Natural killer cell (primary cell): ENCODE results near the gene CLASP1. TPM values are rescaled to one million over a fixed set of nuclear protein-coding genes. Genes with fewer than 3 reads are reported as not detected.

Source experiments
- ATAC-seq, 3 donors: fragments of 150-1000 bp in 2 of 3; fragments of 200-7000 bp in 1 of 3; cut with Tn5 transposase; 1 replicate in 1 of 3; 2 replicates in 2 of 3; pipeline ENCODE4 v1.10.0; 2021; ENCODE audit warnings: mild to moderate bottlenecking in 2 of 3, moderate library complexity in 2 of 3
- DNase-seq, 2 donors: peaks; one replicate each; pipeline versions ENCODE4 v3.0.0 to v3.0.0-alpha.2; 2013 to 2021; ENCODE audit warnings: mixed read lengths in 1 of 2
- H3K27ac ChIP-seq: one replicate; pipeline ENCODE4 v1.5.1; 2013; ENCODE audit warnings: mild to moderate bottlenecking, low read length
- H3K27me3 ChIP-seq: one replicate; pipeline ENCODE4 v1.6.1; 2013; ENCODE audit warnings: low read length; ENCODE audit not compliant: control insufficient read depth, insufficient read depth
- H3K36me3 ChIP-seq: one replicate; pipeline ENCODE4 v1.6.1; 2013; ENCODE audit warnings: low read length; ENCODE audit not compliant: control insufficient read depth, insufficient read depth
- H3K4me1 ChIP-seq: one replicate; pipeline ENCODE4 v1.6.1; 2013; ENCODE audit warnings: low read length; ENCODE audit not compliant: control insufficient read depth, insufficient read depth
- H3K4me3 ChIP-seq: one replicate; pipeline ENCODE4 v1.5.1; 2013; ENCODE audit warnings: low read length
- H3K9me3 ChIP-seq: one replicate; pipeline ENCODE4 v1.6.1; 2013; ENCODE audit warnings: low read length; ENCODE audit not compliant: control insufficient read depth, insufficient read depth
- H3K27ac Mint-ChIP-seq, 2 donors: one replicate each; pipeline ENCODE4 v1.8.0; 2022; ENCODE audit warnings: mild to moderate bottlenecking in 2 of 2, mixed read lengths in 2 of 2, moderate library complexity in 1 of 2
- H3K27me3 Mint-ChIP-seq, 2 donors: one replicate each; pipeline ENCODE4 v1.8.0; 2022; ENCODE audit warnings: low read depth in 2 of 2, mixed read lengths in 2 of 2
- H3K36me3 Mint-ChIP-seq: one replicate; pipeline ENCODE4 v1.8.0; 2022; ENCODE audit warnings: mixed read lengths
- H3K4me1 Mint-ChIP-seq, 2 donors: one replicate each; pipeline ENCODE4 v1.8.0; 2022; ENCODE audit warnings: mixed read lengths in 2 of 2
- H3K4me3 Mint-ChIP-seq: one replicate; pipeline ENCODE4 v1.8.0; 2022; ENCODE audit warnings: mild to moderate bottlenecking, moderate library complexity, mixed read lengths
- H3K9me3 Mint-ChIP-seq, 2 donors: one replicate each; pipeline ENCODE4 v1.8.0; 2022; ENCODE audit warnings: mixed read lengths in 2 of 2
- WGBS: methylation state at CpG from one replicate; pipeline ENCODE4 v1.1.7; 2013; ENCODE audit warnings: missing lambda C conversion rate; ENCODE audit not compliant: insufficient coverage; 5-methylcytosine and 5-hydroxymethylcytosine counted together
- intact Hi-C: fragments of 100-400 bp; cut with micrococcal nuclease; formaldehyde crosslinking; loops from one replicate; pipeline ENCODE4 v1.14.2; 2022
- total RNA-seq, 4 donors: library from RNA; stranded (reverse); fragments of 120-200 nt in 1 of 4; gene quantifications; one replicate each; pipeline versions ENCODE4 v1.2.3 to v1.2.4, GENCODE V29; 2013 to 2022
- TF ChIP-seq, protein P1 (sequence below): fragments of 200-600 bp; IDR thresholded peaks from one replicate; pipeline ENCODE4 v1.8.0; 2022; ENCODE audit warnings: antibody characterized with exemption

CLASP1 gene
- total RNA-seq, 3 donors from 2014 or later (not counting 1 experiment from before 2014, with no cell fraction given) = 125 to 142 (median 127) TPM

DNA sequence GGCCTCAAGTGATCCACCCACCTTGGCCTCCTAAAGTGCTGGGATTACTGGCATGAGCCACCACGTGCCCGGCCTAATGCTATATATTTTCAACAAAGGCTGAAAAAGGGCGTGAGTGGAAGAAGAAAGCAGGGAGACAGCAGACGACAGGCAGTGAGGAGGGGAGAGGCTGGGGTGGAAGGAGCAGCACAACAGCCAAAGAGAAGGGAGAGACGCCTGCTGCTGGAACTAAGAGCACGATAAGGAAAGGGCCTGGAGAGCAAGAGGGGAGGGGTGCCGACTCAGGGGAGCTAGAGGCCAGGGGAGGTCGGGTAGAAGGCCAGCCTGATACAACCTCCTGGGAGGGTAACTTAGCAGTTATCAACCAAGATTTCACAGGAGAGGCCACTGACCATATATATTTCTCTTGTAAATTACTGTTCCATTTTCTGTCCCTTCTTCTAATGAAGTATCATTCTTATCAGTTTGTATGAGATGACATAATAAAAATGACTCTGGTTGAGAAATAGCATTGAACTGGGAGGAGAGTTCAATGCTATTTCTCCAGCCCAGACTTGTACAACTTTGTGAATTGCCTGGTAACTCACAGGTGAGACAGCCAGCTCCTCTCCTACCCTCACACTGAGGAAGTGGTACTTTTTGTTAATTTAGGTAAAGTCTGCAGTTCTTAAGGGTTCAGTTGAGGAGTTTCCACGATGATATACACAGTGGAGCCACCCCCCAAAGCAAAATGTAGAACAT is 124.4 kb downstream of the CLASP1 start:
- 92% methylated on average over 9 of the region's 9 CpGs for WGBS
- H3K27me3 Mint-ChIP-seq = no peaks in the 10 kb centered on the region
- peak overlapping the region in 1 of 2 donors; percentile 48 for H3K27ac Mint-ChIP-seq

DNA sequence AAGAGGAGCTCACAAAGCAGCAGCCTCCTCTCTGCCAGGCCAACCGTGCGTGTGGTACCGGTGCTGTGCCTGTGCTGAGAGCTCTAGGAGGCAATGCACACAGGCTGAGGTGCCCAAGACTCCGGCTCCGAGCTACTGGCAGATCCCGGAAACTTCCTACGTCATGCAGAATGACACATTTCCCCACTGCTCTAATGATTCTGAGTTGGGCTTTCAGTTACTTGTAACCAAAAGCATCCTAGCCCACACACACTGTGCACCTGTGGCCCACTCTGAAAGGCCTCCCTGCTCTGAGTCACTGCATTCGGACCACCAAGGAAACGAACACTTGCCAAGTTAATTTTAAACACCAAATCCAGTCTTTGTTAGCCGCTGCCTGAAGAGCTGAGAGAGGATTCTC is 127.9 kb downstream of the CLASP1 start:
- Mint-ChIP-seq H3K9me3 (no peaks in the 10 kb centered on the region), H3K36me3 (peaks cover under 1% of the 10 kb centered on the region), H3K27ac (peak overlapping the region in 1 of 2 donors; percentile 25), H3K4me3 (no peak overlapping the region), H3K27me3 (no peaks in the 10 kb centered on the region), H3K4me1 (peaks cover 12 to 28% of the 10 kb centered on the region in 2 donors)
- Histone ChIP-seq H3K36me3 (peaks cover 61% of the 10 kb centered on the region), H3K4me3 (no peak overlapping the region), H3K4me1 (peaks cover 4% of the 10 kb centered on the region), H3K9me3 (no peaks in the 10 kb centered on the region), H3K27me3 (no peaks in the 10 kb centered on the region), H3K27ac (no peak overlapping the region)
- no peak for ATAC-seq
- no peak for DNase-seq
- TF ChIP-seq, protein P1, sequence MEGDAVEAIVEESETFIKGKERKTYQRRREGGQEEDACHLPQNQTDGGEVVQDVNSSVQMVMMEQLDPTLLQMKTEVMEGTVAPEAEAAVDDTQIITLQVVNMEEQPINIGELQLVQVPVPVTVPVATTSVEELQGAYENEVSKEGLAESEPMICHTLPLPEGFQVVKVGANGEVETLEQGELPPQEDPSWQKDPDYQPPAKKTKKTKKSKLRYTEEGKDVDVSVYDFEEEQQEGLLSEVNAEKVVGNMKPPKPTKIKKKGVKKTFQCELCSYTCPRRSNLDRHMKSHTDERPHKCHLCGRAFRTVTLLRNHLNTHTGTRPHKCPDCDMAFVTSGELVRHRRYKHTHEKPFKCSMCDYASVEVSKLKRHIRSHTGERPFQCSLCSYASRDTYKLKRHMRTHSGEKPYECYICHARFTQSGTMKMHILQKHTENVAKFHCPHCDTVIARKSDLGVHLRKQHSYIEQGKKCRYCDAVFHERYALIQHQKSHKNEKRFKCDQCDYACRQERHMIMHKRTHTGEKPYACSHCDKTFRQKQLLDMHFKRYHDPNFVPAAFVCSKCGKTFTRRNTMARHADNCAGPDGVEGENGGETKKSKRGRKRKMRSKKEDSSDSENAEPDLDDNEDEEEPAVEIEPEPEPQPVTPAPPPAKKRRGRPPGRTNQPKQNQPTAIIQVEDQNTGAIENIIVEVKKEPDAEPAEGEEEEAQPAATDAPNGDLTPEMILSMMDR = no peak
- intact Hi-C loops = no loop called here
- 98% methylated on average over 10 of the region's 10 CpGs for WGBS

More for the DNA sequence above, 124.4 kb downstream of the CLASP1 start:
- Histone ChIP-seq H3K36me3 (peaks cover 53% of the 10 kb centered on the region), H3K4me3 (no peak overlapping the region), H3K27me3 (no peaks in the 10 kb centered on the region), H3K9me3 (no peaks in the 10 kb centered on the region), H3K4me1 (peaks cover 16% of the 10 kb centered on the region), H3K27ac (no peak overlapping the region)
- intact Hi-C loops = loop anchor here (5.0 kb wide), 1 partner anchor 38 kb away; no protein-coding TSS in a partner anchor
- Mint-ChIP-seq H3K36me3 (no peaks in the 10 kb centered on the region), H3K4me1 (peaks cover 29 to 39% of the 10 kb centered on the region in 2 donors), H3K4me3 (no peak overlapping the region), H3K9me3 (no peaks in the 10 kb centered on the region)
- TF ChIP-seq, protein P1 = no peak
- DNase-seq (no peak), ATAC-seq (no peak)

DNA sequence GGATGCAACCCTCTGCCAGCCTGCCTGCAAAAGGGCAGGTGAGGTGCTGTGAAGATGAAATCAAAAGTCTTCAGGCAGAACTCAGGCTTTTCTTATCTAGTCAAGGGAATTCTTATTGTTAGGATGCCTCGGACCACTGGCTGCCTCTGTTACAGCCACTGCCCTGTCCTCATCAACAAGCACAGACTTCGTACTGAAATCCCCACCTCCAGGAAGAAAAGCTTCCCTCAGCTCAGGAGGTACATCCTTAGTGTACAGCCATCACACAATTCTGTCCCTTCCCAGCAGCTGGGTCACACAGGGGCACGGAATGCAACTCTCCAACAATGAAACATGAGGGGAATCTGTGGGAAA is 128.6 kb downstream of the CLASP1 start:
- peaks cover 62% of the 10 kb centered on the region for H3K36me3 ChIP-seq
- TF ChIP-seq, protein P1 = no peak
- no peak overlapping the region for H3K4me3 ChIP-seq
- Mint-ChIP-seq H3K27me3 (no peaks in the 10 kb centered on the region), H3K36me3 (peaks cover 8% of the 10 kb centered on the region), H3K9me3 (no peaks in the 10 kb centered on the region), H3K4me1 (peaks cover 12 to 21% of the 10 kb centered on the region in 2 donors), H3K4me3 (no peak overlapping the region), H3K27ac (no peak overlapping the region)
- H3K27ac ChIP-seq = no peak overlapping the region
- intact Hi-C loops = no loop called here
- 93% methylated on average over 2 of the region's 3 CpGs for WGBS
- ATAC-seq (no peak), DNase-seq (no peak)
- H3K4me1 ChIP-seq = peaks cover 4% of the 10 kb centered on the region
- no peaks in the 10 kb centered on the region for H3K9me3 ChIP-seq
- no peaks in the 10 kb centered on the region for H3K27me3 ChIP-seq
